Loucy (cell line): ENCODE results near the gene COX18.

ENCODE experiments used
- H2AFZ ChIP-seq: fragments of 200-600 bp; sonication (generic); 2 replicates; pipeline ENCODE4 v1.6.0; 2016; ENCODE audit warnings: antibody characterized with exemption, mild to moderate bottlenecking, low read length, moderate library complexity
- H3F3A ChIP-seq: fragments of 200-600 bp; 2 replicates; pipeline ENCODE4 v1.6.0; 2016; ENCODE audit warnings: antibody characterized with exemption, low read depth, mild to moderate bottlenecking
- H3K27me3 ChIP-seq: fragments of 200-600 bp; sonication (generic); 2 replicates; pipeline ENCODE4 v1.6.1; 2014; ENCODE audit warnings: low read length, mild to moderate bottlenecking; ENCODE audit not compliant: insufficient read depth, poor library complexity, severe bottlenecking
- H3K36me3 ChIP-seq: fragments of 200-600 bp; sonication (generic); 2 replicates; pipeline ENCODE4 v1.6.1; 2016; ENCODE audit warnings: low read length; ENCODE audit not compliant: insufficient read depth
- H3K4me1 ChIP-seq: fragments of 200-600 bp; sonication (generic); 2 replicates; pipeline ENCODE4 v1.5.1; 2014; ENCODE audit warnings: low read length, mild to moderate bottlenecking; ENCODE audit not compliant: insufficient read depth, poor library complexity, severe bottlenecking
- H3K4me2 ChIP-seq: fragments of 200-600 bp; sonication (generic); 2 replicates; pipeline ENCODE4 v1.6.0; 2014; ENCODE audit warnings: antibody characterized with exemption, low read length, low read depth, mild to moderate bottlenecking; ENCODE audit not compliant: poor library complexity, severe bottlenecking
- H3K4me3 ChIP-seq: fragments of 200-600 bp; sonication (generic); 2 replicates; pipeline ENCODE4 v1.5.1; 2014; ENCODE audit warnings: low read length, mild to moderate bottlenecking, mixed read lengths; ENCODE audit not compliant: poor library complexity, severe bottlenecking
- H3K79me2 ChIP-seq: fragments of 200-600 bp; sonication (generic); 2 replicates; pipeline ENCODE4 v1.6.1; 2014; ENCODE audit warnings: low read length; ENCODE audit not compliant: insufficient read depth
- H3K9ac ChIP-seq: fragments of 200-600 bp; sonication (generic); 2 replicates; pipeline ENCODE4 v1.6.0; 2014; ENCODE audit warnings: mild to moderate bottlenecking, low read depth, low read length, moderate library complexity; ENCODE audit not compliant: poor library complexity, severe bottlenecking
- H3K9me2 ChIP-seq: fragments of 200-600 bp; sonication (generic); replicated peaks from 2 replicates; pipeline ENCODE4 v1.6.1; 2016; ENCODE audit warnings: low read depth, low read length, mixed read lengths
- H3K9me3 ChIP-seq: fragments of 200-600 bp; sonication (generic); 2 replicates; pipeline ENCODE4 v1.6.1; 2014; ENCODE audit warnings: mild to moderate bottlenecking, antibody characterized with exemption, low read length, low read depth; ENCODE audit not compliant: insufficient read depth
- H4K20me1 ChIP-seq: fragments of 200-600 bp; sonication (generic); 2 replicates; pipeline ENCODE4 v1.6.0; 2014; ENCODE audit warnings: antibody characterized with exemption, low read length, mild to moderate bottlenecking; ENCODE audit not compliant: insufficient read depth, poor library complexity, severe bottlenecking
- EZH2phosphoT487 ChIP-seq: fragments of 200-600 bp; IDR thresholded peaks from 2 replicates; pipeline ENCODE4 v1.6.1; 2018; ENCODE audit warnings: antibody characterized with exemption, mild to moderate bottlenecking, moderate library complexity, borderline replicate concordance
- TF ChIP-seq, protein P1 (sequence below): fragments of 200-600 bp; sonication (generic); conservative IDR thresholded peaks from 2 replicates; pipeline ENCODE4 v1.5.1; 2014; ENCODE audit warnings: mild to moderate bottlenecking, antibody characterized with exemption, low read length

Gene COX18

GRCh38 chr4:73075832-73076231, 6.3 kb upstream of the COX18 start:
- no peak overlapping the region for H3K4me3 ChIP-seq
- peaks cover 54% of the 10 kb centered on the region; the same call in 1 of the 2 replicates for H3K36me3 ChIP-seq
- H3F3A ChIP-seq = no peaks in the 10 kb centered on the region
- no peaks in the 10 kb centered on the region for H3K4me1 ChIP-seq
- H3K9me3 ChIP-seq = no peaks in the 10 kb centered on the region
- no peaks in the 10 kb centered on the region for H3K79me2 ChIP-seq
- H3K4me2 ChIP-seq = no peak overlapping the region
- H3K9me2 ChIP-seq = no peaks in the 10 kb centered on the region
- TF ChIP-seq, protein P1, sequence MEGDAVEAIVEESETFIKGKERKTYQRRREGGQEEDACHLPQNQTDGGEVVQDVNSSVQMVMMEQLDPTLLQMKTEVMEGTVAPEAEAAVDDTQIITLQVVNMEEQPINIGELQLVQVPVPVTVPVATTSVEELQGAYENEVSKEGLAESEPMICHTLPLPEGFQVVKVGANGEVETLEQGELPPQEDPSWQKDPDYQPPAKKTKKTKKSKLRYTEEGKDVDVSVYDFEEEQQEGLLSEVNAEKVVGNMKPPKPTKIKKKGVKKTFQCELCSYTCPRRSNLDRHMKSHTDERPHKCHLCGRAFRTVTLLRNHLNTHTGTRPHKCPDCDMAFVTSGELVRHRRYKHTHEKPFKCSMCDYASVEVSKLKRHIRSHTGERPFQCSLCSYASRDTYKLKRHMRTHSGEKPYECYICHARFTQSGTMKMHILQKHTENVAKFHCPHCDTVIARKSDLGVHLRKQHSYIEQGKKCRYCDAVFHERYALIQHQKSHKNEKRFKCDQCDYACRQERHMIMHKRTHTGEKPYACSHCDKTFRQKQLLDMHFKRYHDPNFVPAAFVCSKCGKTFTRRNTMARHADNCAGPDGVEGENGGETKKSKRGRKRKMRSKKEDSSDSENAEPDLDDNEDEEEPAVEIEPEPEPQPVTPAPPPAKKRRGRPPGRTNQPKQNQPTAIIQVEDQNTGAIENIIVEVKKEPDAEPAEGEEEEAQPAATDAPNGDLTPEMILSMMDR = no peak
- no peak for TF ChIP-seq EZH2phosphoT487
- H4K20me1 ChIP-seq = no peaks in the 10 kb centered on the region
- no peak overlapping the region for H2AFZ ChIP-seq
- no peak overlapping the region for H3K9ac ChIP-seq
- H3K27me3 ChIP-seq = no peaks in the 10 kb centered on the region

GRCh38 chr4:73070074-73070390, 516 bp upstream of the COX18 start:
- Histone ChIP-seq H3K4me2 (peak overlapping the region; percentile 95), H3K79me2 (peaks cover 32% of the 10 kb centered on the region), H3K9ac (peak overlapping the region; percentile 83), H3K9me2 (no peaks in the 10 kb centered on the region), H3F3A (no peaks in the 10 kb centered on the region), H4K20me1 (no peaks in the 10 kb centered on the region), H3K4me1 (peaks cover 27% of the 10 kb centered on the region), H2AFZ (peak overlapping the region; percentile 89), H3K9me3 (no peaks in the 10 kb centered on the region), H3K36me3 (peaks cover 16% of the 10 kb centered on the region; the same call in 1 of the 2 replicates), H3K27me3 (no peaks in the 10 kb centered on the region), H3K4me3 (peak overlapping the region; percentile 83)
- TF ChIP-seq, protein P1 = no peak
- no peak for TF ChIP-seq EZH2phosphoT487

DNA sequence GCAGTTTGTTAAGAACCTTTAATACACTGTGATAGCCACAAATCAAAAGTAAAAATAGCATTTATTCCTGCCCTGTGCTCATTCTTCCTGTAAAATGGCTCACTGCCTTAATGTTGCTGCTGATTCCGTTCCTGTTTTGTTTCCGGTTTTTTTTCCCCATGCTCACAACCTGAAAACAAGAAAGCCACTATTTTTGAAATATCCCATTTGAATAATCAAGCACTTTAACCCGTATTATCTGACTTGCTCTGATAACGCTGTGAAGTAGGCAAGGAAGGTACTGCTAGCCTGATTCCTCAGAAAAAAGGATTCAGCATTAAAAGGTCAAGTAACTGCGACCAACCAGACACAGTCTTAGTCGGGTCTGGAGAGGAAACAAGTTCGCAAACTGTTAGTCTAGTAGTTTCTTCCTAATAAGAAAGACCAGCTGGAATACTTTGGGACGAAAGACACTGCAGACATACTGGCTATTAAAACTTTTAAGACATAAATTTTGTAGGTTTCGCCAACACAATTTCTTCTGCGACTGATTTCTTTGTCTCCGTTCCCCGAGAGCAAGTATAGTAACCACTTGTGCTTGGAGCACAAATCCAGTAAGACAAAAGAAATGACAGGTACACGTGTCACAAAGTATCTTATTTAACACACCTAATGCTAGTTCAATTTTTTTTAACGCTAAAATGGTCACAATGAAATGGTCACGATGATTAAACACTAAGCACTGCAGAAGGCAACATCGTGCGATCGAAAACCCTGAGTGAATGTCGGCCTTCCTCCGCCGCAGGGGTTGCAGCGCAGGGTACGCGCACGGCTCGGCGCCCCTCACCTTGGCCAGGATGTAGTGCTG, 802 bp downstream of the COX18 start:
- H3F3A ChIP-seq = no peaks in the 10 kb centered on the region
- H3K9ac ChIP-seq = peak overlapping the region; percentile 83
- H3K4me1 ChIP-seq = peaks cover 28% of the 10 kb centered on the region
- peak overlapping the region; percentile 82 for H2AFZ ChIP-seq
- H3K9me2 ChIP-seq = no peaks in the 10 kb centered on the region
- H3K4me2 ChIP-seq = peak overlapping the region; percentile 78
- no peaks in the 10 kb centered on the region for H4K20me1 ChIP-seq
- H3K79me2 ChIP-seq = peaks cover 32% of the 10 kb centered on the region
- peaks cover 5% of the 10 kb centered on the region; the same call in 1 of the 2 replicates for H3K36me3 ChIP-seq
- peak overlapping the region; percentile 83 for H3K4me3 ChIP-seq
- TF ChIP-seq, protein P1 = 0 out of 2 replicates have a peak, but pooled peaks have one; percentile 9
- TF ChIP-seq EZH2phosphoT487 = no peak
- no peaks in the 10 kb centered on the region for H3K9me3 ChIP-seq
- H3K27me3 ChIP-seq = no peaks in the 10 kb centered on the region
